ENCODE results near the gene PJVK. TPM values are rescaled to one million over a fixed set of nuclear protein-coding genes. Genes with fewer than 3 reads are reported as not detected.

PJVK gene
- total and polyA plus RNA-seq, 2 of the 13 experiments (the other 11 are each of a cell fraction or from before 2014, with no cell fraction given), result 1.2 to 2.6 TPM

DNA sequence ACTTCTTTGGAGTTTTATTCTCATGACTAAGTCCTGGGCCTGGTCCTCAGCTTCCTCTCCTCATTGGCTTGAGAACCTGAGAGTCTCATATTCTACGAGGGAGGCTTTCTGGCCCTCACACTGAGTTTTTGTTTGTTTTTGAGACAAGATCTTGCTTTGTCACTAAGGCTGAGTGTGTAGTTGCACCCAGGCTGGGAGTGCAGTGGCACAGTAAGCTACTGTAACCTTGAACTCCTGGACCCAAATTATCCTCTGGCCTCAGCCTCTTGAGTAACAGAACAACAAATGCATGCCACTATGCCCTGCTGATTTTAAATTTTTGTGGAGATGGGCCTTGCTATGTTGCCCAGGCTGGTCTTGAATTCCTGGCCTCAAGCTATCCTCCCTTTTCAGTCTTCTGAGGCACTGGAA lies 22.8 kb upstream of the PJVK start (continued):
- TF ChIP-seq, protein P1, sequence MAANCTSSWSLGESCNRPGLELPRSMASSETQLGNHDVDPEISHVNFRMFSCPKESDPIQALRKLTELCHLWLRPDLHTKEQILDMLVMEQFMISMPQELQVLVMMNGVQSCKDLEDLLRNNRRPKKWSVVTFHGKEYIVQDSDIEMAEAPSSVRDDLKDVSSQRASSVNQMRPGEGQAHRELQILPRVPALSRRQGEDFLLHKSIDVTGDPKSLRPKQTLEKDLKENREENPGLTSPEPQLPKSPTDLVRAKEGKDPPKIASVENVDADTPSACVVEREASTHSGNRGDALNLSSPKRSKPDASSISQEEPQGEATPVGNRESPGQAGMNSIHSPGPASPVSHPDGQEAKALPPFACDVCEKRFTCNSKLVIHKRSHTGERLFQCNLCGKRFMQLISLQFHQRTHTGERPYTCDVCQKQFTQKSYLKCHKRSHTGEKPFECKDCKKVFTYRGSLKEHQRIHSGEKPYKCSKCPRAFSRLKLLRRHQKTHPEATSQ (CRISPR knock-in tag; IDR thresholded peaks at IDR 0.05; ENCODE audit: borderline replicate concordance), result peak; percentile 57; the same call in 1 of the 2 replicates
- peak; percentile 35; the same call in 1 of the 2 replicates for TF ChIP-seq HDAC1 (CRISPR knock-in tag; IDR thresholded peaks at IDR 0.05)
- TF ChIP-seq, protein P2, sequence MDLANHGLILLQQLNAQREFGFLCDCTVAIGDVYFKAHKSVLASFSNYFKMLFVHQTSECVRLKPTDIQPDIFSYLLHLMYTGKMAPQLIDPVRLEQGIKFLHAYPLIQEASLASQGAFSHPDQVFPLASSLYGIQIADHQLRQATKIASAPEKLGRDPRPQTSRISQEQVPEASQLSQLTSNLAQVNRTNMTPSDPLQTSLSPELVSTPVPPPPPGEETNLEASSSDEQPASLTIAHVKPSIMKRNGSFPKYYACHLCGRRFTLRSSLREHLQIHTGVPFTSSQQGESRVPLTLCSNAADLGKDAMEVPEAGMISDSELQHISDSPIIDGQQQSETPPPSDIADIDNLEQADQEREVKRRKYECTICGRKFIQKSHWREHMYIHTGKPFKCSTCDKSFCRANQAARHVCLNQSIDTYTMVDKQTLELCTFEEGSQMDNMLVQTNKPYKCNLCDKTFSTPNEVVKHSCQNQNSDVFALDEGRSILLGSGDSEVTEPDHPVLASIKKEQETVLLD (CRISPR knock-in tag; IDR thresholded peaks at IDR 0.05; ENCODE audit: low read depth), result no peak
- TF ChIP-seq, protein P3, sequence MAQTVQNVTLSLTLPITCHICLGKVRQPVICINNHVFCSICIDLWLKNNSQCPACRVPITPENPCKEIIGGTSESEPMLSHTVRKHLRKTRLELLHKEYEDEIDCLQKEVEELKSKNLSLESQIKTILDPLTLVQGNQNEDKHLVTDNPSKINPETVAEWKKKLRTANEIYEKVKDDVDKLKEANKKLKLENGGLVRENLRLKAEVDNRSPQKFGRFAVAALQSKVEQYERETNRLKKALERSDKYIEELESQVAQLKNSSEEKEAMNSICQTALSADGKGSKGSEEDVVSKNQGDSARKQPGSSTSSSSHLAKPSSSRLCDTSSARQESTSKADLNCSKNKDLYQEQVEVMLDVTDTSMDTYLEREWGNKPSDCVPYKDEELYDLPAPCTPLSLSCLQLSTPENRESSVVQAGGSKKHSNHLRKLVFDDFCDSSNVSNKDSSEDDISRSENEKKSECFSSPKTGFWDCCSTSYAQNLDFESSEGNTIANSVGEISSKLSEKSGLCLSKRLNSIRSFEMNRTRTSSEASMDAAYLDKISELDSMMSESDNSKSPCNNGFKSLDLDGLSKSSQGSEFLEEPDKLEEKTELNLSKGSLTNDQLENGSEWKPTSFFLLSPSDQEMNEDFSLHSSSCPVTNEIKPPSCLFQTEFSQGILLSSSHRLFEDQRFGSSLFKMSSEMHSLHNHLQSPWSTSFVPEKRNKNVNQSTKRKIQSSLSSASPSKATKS (CRISPR knock-in tag; IDR thresholded peaks at IDR 0.05), result no peak
- TF ChIP-seq, protein P4, sequence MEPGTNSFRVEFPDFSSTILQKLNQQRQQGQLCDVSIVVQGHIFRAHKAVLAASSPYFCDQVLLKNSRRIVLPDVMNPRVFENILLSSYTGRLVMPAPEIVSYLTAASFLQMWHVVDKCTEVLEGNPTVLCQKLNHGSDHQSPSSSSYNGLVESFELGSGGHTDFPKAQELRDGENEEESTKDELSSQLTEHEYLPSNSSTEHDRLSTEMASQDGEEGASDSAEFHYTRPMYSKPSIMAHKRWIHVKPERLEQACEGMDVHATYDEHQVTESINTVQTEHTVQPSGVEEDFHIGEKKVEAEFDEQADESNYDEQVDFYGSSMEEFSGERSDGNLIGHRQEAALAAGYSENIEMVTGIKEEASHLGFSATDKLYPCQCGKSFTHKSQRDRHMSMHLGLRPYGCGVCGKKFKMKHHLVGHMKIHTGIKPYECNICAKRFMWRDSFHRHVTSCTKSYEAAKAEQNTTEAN (CRISPR knock-in tag; conservative IDR thresholded peaks at IDR 0.05), result peak; percentile 98
- TF ChIP-seq GABPB1 (CRISPR knock-in tag; IDR thresholded peaks at IDR 0.05), result 0 out of 2 replicates have a peak, but pooled peaks have one; percentile 30
- 0 out of 2 replicates have a peak, but pooled peaks have one; percentile 8 for TF ChIP-seq KDM1A (CRISPR knock-in tag; IDR thresholded peaks at IDR 0.05)
- peak; percentile 52; the same call in 1 of the 2 replicates for TF ChIP-seq DPF2 (CRISPR knock-in tag; IDR thresholded peaks at IDR 0.05; ENCODE audit: borderline replicate concordance, low read depth)
- TF ChIP-seq, protein P5, sequence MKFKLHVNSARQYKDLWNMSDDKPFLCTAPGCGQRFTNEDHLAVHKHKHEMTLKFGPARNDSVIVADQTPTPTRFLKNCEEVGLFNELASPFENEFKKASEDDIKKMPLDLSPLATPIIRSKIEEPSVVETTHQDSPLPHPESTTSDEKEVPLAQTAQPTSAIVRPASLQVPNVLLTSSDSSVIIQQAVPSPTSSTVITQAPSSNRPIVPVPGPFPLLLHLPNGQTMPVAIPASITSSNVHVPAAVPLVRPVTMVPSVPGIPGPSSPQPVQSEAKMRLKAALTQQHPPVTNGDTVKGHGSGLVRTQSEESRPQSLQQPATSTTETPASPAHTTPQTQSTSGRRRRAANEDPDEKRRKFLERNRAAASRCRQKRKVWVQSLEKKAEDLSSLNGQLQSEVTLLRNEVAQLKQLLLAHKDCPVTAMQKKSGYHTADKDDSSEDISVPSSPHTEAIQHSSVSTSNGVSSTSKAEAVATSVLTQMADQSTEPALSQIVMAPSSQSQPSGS (CRISPR knock-in tag; IDR thresholded peaks at IDR 0.05), result peak; percentile 54; the same call in 1 of the 2 replicates
- peak; percentile 70; the same call in 1 of the 2 replicates for TF ChIP-seq TRIM24 (CRISPR knock-in tag; IDR thresholded peaks at IDR 0.05)
- TF ChIP-seq, protein P6, sequence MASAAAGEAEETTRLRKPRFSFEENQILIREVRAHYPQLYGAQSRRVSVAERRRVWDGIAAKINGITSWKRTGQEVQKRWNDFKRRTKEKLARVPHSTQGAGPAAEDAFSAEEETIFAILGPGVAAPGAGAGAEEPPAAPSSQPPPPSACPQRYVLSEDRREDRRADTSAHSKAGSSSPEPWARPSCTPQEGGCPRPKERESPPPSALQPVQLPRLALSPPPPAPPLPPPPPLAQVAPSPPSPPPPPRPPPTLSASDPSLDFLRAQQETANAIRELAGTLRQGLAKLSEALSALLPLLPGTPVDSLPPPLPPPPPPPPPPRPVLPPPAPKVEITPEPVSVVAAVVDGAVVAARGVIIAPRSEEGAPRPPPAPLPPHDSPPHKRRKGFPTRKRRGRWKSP (CRISPR knock-in tag; IDR thresholded peaks at IDR 0.05), result peak; percentile 77; the same call in 1 of the 2 replicates
- TF ChIP-seq FOXM1 (CRISPR knock-in tag; IDR thresholded peaks at IDR 0.05), result no peak
- TF ChIP-seq TARDBP (CRISPR knock-in tag; IDR thresholded peaks at IDR 0.05), result peak; percentile 61; the same call in 1 of the 2 replicates
- no peak for TF ChIP-seq MATR3 (CRISPR knock-in tag; IDR thresholded peaks at IDR 0.05)
- peak; percentile 91 for TF ChIP-seq MIER3 (CRISPR knock-in tag; IDR thresholded peaks at IDR 0.05; ENCODE audit: borderline replicate concordance)
- peak; percentile 41; the same call in 1 of the 2 replicates for TF ChIP-seq RFXAP (CRISPR knock-in tag; IDR thresholded peaks at IDR 0.05; ENCODE audit: borderline replicate concordance)
- TF ChIP-seq JARID2 (CRISPR knock-in tag; IDR thresholded peaks at IDR 0.05; ENCODE audit: insufficient replicate concordance), result peak; percentile 26
- TF ChIP-seq ZNF644 (CRISPR knock-in tag; IDR thresholded peaks at IDR 0.05; ENCODE audit: low read depth), result peak; percentile 92
- 0 out of 2 replicates have a peak, but pooled peaks have one; percentile 53 for TF ChIP-seq KLF11 (CRISPR knock-in tag; IDR thresholded peaks at IDR 0.05)
- peak; percentile 84 for TF ChIP-seq CCDC6 (CRISPR knock-in tag; IDR thresholded peaks at IDR 0.05)
- TF ChIP-seq, protein P7, sequence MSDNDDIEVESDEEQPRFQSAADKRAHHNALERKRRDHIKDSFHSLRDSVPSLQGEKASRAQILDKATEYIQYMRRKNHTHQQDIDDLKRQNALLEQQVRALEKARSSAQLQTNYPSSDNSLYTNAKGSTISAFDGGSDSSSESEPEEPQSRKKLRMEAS (IDR thresholded peaks at IDR 0.05), result peak; percentile 77
- TF ChIP-seq MBNL3 (CRISPR knock-in tag; conservative IDR thresholded peaks at IDR 0.05), result no peak
